DND-41 (cell line): ENCODE measurements around the gene COL20A1.

Experiments used
- ATAC-seq: fragments of 200-7000 bp; cut with Tn5 transposase; 3 replicates; pipeline ENCODE4 v1.9.1; 2021; ENCODE audit warnings: low read depth; ENCODE audit not compliant: insufficient read depth
- DNase-seq: peaks from one replicate; pipeline ENCODE4 v3.0.0-alpha.2; 2020
- H2AFZ ChIP-seq: 2 replicates; pipeline ENCODE4 v1.6.0; 2012; ENCODE audit warnings: low read depth, low read length
- H3K27ac ChIP-seq: 2 replicates; pipeline ENCODE4 v1.5.1; 2012; ENCODE audit warnings: low read length, inconsistent platforms
- H3K27me3 ChIP-seq: fragments of 200-600 bp; sonication (generic); 2 replicates; pipeline ENCODE4 v1.6.0; 2012; ENCODE audit warnings: low read length, mild to moderate bottlenecking, inconsistent platforms; ENCODE audit not compliant: insufficient read depth, poor library complexity
- H3K36me3 ChIP-seq: 2 replicates; pipeline ENCODE4 v1.5.1; 2012; ENCODE audit warnings: low read length, inconsistent platforms; ENCODE audit not compliant: insufficient read depth
- H3K4me1 ChIP-seq: 2 replicates; pipeline ENCODE4 v1.5.1; 2012; ENCODE audit warnings: mild to moderate bottlenecking, low read length; ENCODE audit not compliant: insufficient read depth
- H3K4me2 ChIP-seq: 2 replicates; pipeline ENCODE4 v1.6.0; 2012; ENCODE audit warnings: mild to moderate bottlenecking, moderate library complexity, low read length, inconsistent platforms; ENCODE audit not compliant: insufficient read depth
- H3K4me3 ChIP-seq, 2 experiments: fragments of 200-600 bp in 1 of 2; shearing (Covaris generic) in 1 of 2; 2 replicates each; pipeline ENCODE4 v1.5.1; 2012 to 2016; ENCODE audit warnings: inconsistent platforms in 2 of 2, low read length in 2 of 2, mild to moderate bottlenecking in 2 of 2, low read depth in 1 of 2, moderate library complexity in 1 of 2
- H3K79me2 ChIP-seq: 2 replicates; pipeline ENCODE4 v1.6.0; 2012; ENCODE audit warnings: low read length, inconsistent platforms; ENCODE audit not compliant: insufficient read depth
- H3K9ac ChIP-seq: 2 replicates; pipeline ENCODE4 v1.6.0; 2012; ENCODE audit warnings: low read depth, mild to moderate bottlenecking, inconsistent platforms, low read length, moderate library complexity
- H3K9me3 ChIP-seq: 2 replicates; pipeline ENCODE4 v1.5.1; 2012; ENCODE audit warnings: low read length, moderate library complexity, mild to moderate bottlenecking, inconsistent platforms; ENCODE audit not compliant: insufficient read depth, severe bottlenecking
- H4K20me1 ChIP-seq: 2 replicates; pipeline ENCODE4 v1.6.0; 2012; ENCODE audit warnings: low read length; ENCODE audit not compliant: insufficient read depth
- CTCF ChIP-seq: IDR thresholded peaks from 2 replicates; pipeline ENCODE4 v1.5.1; 2012; ENCODE audit warnings: borderline replicate concordance, low read length, moderate library complexity, mild to moderate bottlenecking; ENCODE audit not compliant: poor library complexity, severe bottlenecking; ENCODE audit errors: extremely low read depth
- EZH2 ChIP-seq: IDR thresholded peaks from 3 replicates; pipeline ENCODE4 v1.6.1; 2012; ENCODE audit warnings: borderline replicate concordance, low read depth, mild to moderate bottlenecking, moderate library complexity, low read length, inconsistent platforms; ENCODE audit not compliant: severe bottlenecking

The COL20A1 gene

GRCh38 chr20:63255931-63256704 is 36.9 kb upstream of the COL20A1 start:
- Histone ChIP-seq H3K9me3 (no peaks in the 10 kb centered on the region), H3K4me2 (no peak overlapping the region), H3K79me2 (no peaks in the 10 kb centered on the region), H3K9ac (no peak overlapping the region), H2AFZ (no peak overlapping the region), H3K27me3 (no peaks in the 10 kb centered on the region), H3K4me3 (no peak overlapping the region), H3K4me1 (no peaks in the 10 kb centered on the region), H3K36me3 (no peaks in the 10 kb centered on the region), H4K20me1 (peaks cover 5% of the 10 kb centered on the region; the same call in 1 of the 2 replicates), H3K27ac (no peak overlapping the region)
- DNase-seq (no peak), ATAC-seq (no peak; the same call in 2 of the 3 replicates)
- TF ChIP-seq EZH2: no peak
- TF ChIP-seq CTCF: no peak

- Histone ChIP-seq H3K36me3 (no peaks in the 10 kb centered on the region), H3K79me2 (no peaks in the 10 kb centered on the region), H3K27ac (no peak overlapping the region), H3K9me3 (no peaks in the 10 kb centered on the region), H3K9ac (no peak overlapping the region), H3K27me3 (peaks cover 4% of the 10 kb centered on the region), H3K4me3 (no peak overlapping the region), H3K4me2 (no peak overlapping the region), H3K4me1 (no peaks in the 10 kb centered on the region), H4K20me1 (peaks cover 5% of the 10 kb centered on the region; the same call in 1 of the 2 replicates), H2AFZ (no peak overlapping the region)
- DNase-seq (no peak), ATAC-seq (no peak)
- TF ChIP-seq CTCF: no peak
- no peak for TF ChIP-seq EZH2
Observed at GRCh38 chr20:63256954-63257353, 36.0 kb upstream of the COL20A1 start.

- Histone ChIP-seq H3K9me3 (no peaks in the 10 kb centered on the region), H3K4me2 (no peak overlapping the region), H2AFZ (no peak overlapping the region), H3K4me3 (no peak overlapping the region), H3K9ac (no peak overlapping the region), H3K4me1 (no peaks in the 10 kb centered on the region), H3K79me2 (no peaks in the 10 kb centered on the region), H4K20me1 (peaks cover 5% of the 10 kb centered on the region; the same call in 1 of the 2 replicates), H3K36me3 (no peaks in the 10 kb centered on the region), H3K27ac (no peak overlapping the region), H3K27me3 (peaks cover 4% of the 10 kb centered on the region)
- TF ChIP-seq CTCF: no peak
- TF ChIP-seq EZH2: no peak
- DNase-seq (no peak), ATAC-seq (no peak)
Observed at GRCh38 chr20:63257629-63258028, 35.4 kb upstream of the COL20A1 start.
